GM13976 (cell line): ENCODE measurements around the gene JHY.
"Not testable (repeated sequence)": the region's sequence is repeated elsewhere in the genome, so short reads cannot be mapped to it uniquely, and the experiment has no call there.

Source experiments
- DNase-seq: peaks from one replicate; pipeline ENCODE4 v3.0.0; 2012; ENCODE audit warnings: low spot score
- in situ Hi-C: fragments of 300-500 bp; cut with MboI; formaldehyde crosslinking; loops from one replicate; pipeline ENCODE4 v1.12.0; 2022; ENCODE audit warnings: low sequenced_read_pairs, mixed read lengths, inconsistent platforms; ENCODE audit not compliant: unreplicated experiment
- TF ChIP-seq, protein P1 (sequence below): IDR thresholded peaks from 2 replicates; pipeline ENCODE4 v1.5.1; 2012; ENCODE audit warnings: borderline replicate concordance, mild to moderate bottlenecking; ENCODE audit not compliant: insufficient read depth; ENCODE audit errors: extremely low read depth, missing control alignments, control extremely low read depth

JHY gene

GRCh38 chr11:122853971-122854446, 28.6 kb upstream of the JHY start:
- no peak for DNase-seq
- in situ Hi-C loops: loop anchor here (5.0 kb wide), 1 partner anchor 57 kb away; no protein-coding TSS in a partner anchor

GRCh38 chr11:122861631-122862030, 20.9 kb upstream of the JHY start:
- in situ Hi-C loops: loop anchor here (5.0 kb wide), 1 partner anchor 161 kb away; no protein-coding TSS in a partner anchor
- no peak for DNase-seq
- TF ChIP-seq, protein P1, sequence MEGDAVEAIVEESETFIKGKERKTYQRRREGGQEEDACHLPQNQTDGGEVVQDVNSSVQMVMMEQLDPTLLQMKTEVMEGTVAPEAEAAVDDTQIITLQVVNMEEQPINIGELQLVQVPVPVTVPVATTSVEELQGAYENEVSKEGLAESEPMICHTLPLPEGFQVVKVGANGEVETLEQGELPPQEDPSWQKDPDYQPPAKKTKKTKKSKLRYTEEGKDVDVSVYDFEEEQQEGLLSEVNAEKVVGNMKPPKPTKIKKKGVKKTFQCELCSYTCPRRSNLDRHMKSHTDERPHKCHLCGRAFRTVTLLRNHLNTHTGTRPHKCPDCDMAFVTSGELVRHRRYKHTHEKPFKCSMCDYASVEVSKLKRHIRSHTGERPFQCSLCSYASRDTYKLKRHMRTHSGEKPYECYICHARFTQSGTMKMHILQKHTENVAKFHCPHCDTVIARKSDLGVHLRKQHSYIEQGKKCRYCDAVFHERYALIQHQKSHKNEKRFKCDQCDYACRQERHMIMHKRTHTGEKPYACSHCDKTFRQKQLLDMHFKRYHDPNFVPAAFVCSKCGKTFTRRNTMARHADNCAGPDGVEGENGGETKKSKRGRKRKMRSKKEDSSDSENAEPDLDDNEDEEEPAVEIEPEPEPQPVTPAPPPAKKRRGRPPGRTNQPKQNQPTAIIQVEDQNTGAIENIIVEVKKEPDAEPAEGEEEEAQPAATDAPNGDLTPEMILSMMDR: no peak

More at GRCh38 chr11:122853971-122854446, 28.6 kb upstream of the JHY start:
- TF ChIP-seq, protein P1: peak; percentile 54

DNA sequence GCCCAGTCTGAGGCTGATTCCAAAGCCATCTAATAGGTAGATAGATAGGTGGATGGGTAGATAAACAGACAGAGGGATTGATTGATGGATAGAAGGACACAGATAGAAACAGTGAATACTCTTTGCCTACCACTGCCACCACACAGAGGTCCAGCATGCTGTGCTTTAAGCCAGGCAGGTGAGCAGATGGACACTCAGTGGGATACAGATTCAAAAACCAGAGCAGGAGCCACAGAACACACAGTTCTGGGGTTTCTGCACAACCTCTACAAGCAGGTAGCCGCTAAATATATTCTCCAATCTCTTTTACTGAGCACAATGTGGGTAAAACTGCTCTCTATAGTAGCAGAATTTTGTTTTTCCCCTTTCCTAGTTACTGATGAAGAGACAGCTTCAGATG, 20.5 kb upstream of the JHY start:
- TF ChIP-seq, protein P1: no peak
- no peak for DNase-seq
- in situ Hi-C loops: loop anchor here (5.0 kb wide), 1 partner anchor 160 kb away; no protein-coding TSS in a partner anchor

GRCh38 chr11:122863154-122863553, 19.4 kb upstream of the JHY start:
- in situ Hi-C loops: loop anchor here (5.0 kb wide), 1 partner anchor 159 kb away; no protein-coding TSS in a partner anchor
- not testable (repeated sequence) for DNase-seq

- no peak for DNase-seq
- TF ChIP-seq, protein P1: peak; percentile 76
- in situ Hi-C loops: loop anchor here (5.0 kb wide), 1 partner anchor 158 kb away; no protein-coding TSS in a partner anchor
Observed at GRCh38 chr11:122863704-122864326, 18.7 kb upstream of the JHY start.

DNA sequence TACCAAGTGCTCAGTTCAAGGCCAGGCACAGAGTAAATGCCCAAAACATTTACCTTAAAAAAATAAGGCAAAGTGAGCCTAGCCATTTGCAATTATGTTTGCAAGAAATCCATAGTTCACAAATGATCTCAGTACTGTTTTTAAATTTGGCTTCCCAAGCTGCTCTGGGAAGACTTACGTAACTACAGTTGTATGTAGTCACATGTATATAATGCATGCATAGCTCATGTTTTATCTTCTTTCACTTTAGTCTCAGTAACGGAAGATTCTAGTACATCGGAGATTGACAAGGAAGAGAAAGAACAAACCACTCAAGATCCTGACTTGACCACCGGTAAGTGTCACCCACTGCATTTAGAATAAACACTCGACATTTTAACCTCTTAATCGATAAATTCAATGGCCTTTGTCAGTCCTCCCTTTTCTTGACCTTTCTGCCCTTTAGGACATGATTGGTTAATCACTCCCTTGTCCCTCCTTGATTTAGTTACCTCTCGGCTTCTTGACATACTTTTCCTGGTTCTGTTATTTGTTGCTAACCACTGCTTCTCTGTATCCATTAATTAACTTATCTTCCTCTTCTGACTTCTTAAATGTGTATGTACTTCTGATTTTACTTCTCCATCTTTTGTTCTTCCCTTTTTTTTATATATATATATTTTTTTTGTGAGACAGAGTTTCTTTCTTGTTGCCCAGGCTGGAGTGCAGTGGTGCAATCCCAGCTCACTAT, 18.0 kb upstream of the JHY start:
- in situ Hi-C loops: loop anchor here (5.0 kb wide), 1 partner anchor 158 kb away; no protein-coding TSS in a partner anchor
- no peak for DNase-seq
- TF ChIP-seq, protein P1: no peak

DNA sequence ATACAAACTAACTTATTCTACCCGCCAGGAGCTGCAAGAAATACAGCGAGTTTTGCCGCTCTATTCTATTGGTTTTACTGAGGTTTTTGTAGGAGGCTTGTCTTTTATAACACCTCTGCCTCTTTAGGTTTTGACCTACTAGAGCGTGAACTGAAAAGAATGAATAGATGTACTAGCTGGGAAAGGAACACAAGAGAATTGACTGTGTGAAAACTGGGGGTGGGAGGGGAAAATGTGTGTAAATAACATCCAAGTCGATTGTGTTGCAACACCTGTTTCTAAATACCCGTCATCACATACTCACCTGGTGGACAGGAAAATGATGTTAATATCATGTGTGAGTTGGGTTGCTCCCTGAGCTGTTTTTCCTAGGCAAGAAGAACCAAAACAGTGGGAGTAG, 12.9 kb upstream of the JHY start:
- in situ Hi-C loops: no loop called here
- TF ChIP-seq, protein P1: no peak
- no peak for DNase-seq
